Trophoblast cell (in vitro differentiated cells and primary cell): Measurements from ENCODE around the gene SYCE1.

Experiments
- DNase-seq, 2 donors: peaks; one replicate each; pipeline ENCODE4 v3.0.0-alpha.2; 2016
- H2AFZ ChIP-seq: 2 replicates; pipeline ENCODE4 v1.6.1; 2013; ENCODE audit warnings: low read length, moderate library complexity, mild to moderate bottlenecking; ENCODE audit not compliant: insufficient read depth, poor library complexity
- H2AK5ac ChIP-seq: 2 replicates; pipeline ENCODE4 v1.6.1; 2013; ENCODE audit warnings: mild to moderate bottlenecking, low read length
- H2BK120ac ChIP-seq: 2 replicates; pipeline ENCODE4 v1.6.1; 2013; ENCODE audit warnings: low read length, mild to moderate bottlenecking, moderate library complexity; ENCODE audit not compliant: insufficient read depth, poor library complexity
- H2BK12ac ChIP-seq: 2 replicates; pipeline ENCODE4 v1.6.1; 2013; ENCODE audit warnings: mild to moderate bottlenecking, low read length, moderate library complexity
- H2BK5ac ChIP-seq: 2 replicates; pipeline ENCODE4 v1.6.1; 2013; ENCODE audit warnings: low read length, low read depth, moderate library complexity, mild to moderate bottlenecking; ENCODE audit not compliant: poor library complexity
- H3K14ac ChIP-seq: 2 replicates; pipeline ENCODE4 v1.6.1; 2013; ENCODE audit warnings: mild to moderate bottlenecking, low read length
- H3K18ac ChIP-seq: 2 replicates; pipeline ENCODE4 v1.6.1; 2013; ENCODE audit warnings: mild to moderate bottlenecking, low read length
- H3K23ac ChIP-seq: 2 replicates; pipeline ENCODE4 v1.6.1; 2013; ENCODE audit warnings: low read length
- H3K27ac ChIP-seq: 2 replicates; pipeline ENCODE4 v1.5.1; 2013; ENCODE audit warnings: low read depth, mild to moderate bottlenecking, inconsistent platforms, low read length, moderate library complexity
- H3K27me3 ChIP-seq: 2 replicates; pipeline ENCODE4 v1.6.1; 2013; ENCODE audit warnings: inconsistent platforms, mild to moderate bottlenecking, low read length, moderate library complexity; ENCODE audit not compliant: insufficient read depth
- H3K36me3 ChIP-seq, 2 experiments: 1 replicate in 1 of 2; 2 replicates in 1 of 2; pipeline ENCODE4 v1.6.1; 2013; ENCODE audit warnings: low read length in 2 of 2, mild to moderate bottlenecking in 2 of 2, moderate library complexity in 1 of 2; ENCODE audit not compliant: insufficient read depth in 2 of 2, control insufficient read depth in 1 of 2
- H3K4ac ChIP-seq: 2 replicates; pipeline ENCODE4 v1.6.1; 2013; ENCODE audit warnings: low read depth, mild to moderate bottlenecking, low read length, moderate library complexity
- H3K4me1 ChIP-seq, 2 experiments: 1 replicate in 1 of 2; 2 replicates in 1 of 2; pipeline ENCODE4 v1.6.1; 2013; ENCODE audit warnings: low read length in 2 of 2, mild to moderate bottlenecking in 2 of 2, moderate library complexity in 1 of 2; ENCODE audit not compliant: insufficient read depth in 2 of 2, control insufficient read depth in 1 of 2
- H3K4me2 ChIP-seq: 2 replicates; pipeline ENCODE4 v1.6.1; 2013; ENCODE audit warnings: inconsistent platforms, mild to moderate bottlenecking, low read length, moderate library complexity
- H3K4me3 ChIP-seq: 2 replicates; pipeline ENCODE4 v1.5.1; 2013; ENCODE audit warnings: mild to moderate bottlenecking, low read depth, low read length, inconsistent platforms
- H3K79me1 ChIP-seq: one replicate; pipeline ENCODE4 v1.6.1; 2013; ENCODE audit warnings: low read length
- H3K79me2 ChIP-seq: 2 replicates; pipeline ENCODE4 v1.6.1; 2013; ENCODE audit warnings: low read length, mild to moderate bottlenecking; ENCODE audit not compliant: control insufficient read depth, insufficient read depth, poor library complexity
- H3K9ac ChIP-seq: 2 replicates; pipeline ENCODE4 v1.6.1; 2013; ENCODE audit warnings: mild to moderate bottlenecking, low read length
- H3K9me3 ChIP-seq: 2 replicates; pipeline ENCODE4 v1.6.1; 2013; ENCODE audit warnings: low read depth, mild to moderate bottlenecking, control low read depth, inconsistent platforms, low read length; ENCODE audit not compliant: insufficient read depth
- H4K12ac ChIP-seq: 2 replicates; pipeline ENCODE4 v1.6.1; 2013; ENCODE audit warnings: low read depth, mild to moderate bottlenecking, low read length, moderate library complexity
- H4K8ac ChIP-seq: 2 replicates; pipeline ENCODE4 v1.6.1; 2013; ENCODE audit warnings: low read depth, mild to moderate bottlenecking, low read length, moderate library complexity
- H4K91ac ChIP-seq: one replicate; pipeline ENCODE4 v1.6.1; 2013; ENCODE audit warnings: low read depth, mild to moderate bottlenecking, low read length, moderate library complexity
- WGBS: extraction: QIAGEN DNeasy Blood & Tissue Kit; methylation state at CpG from one replicate; pipeline ENCODE4 v1.1.7; 2013; ENCODE audit warnings: missing lambda C conversion rate; ENCODE audit not compliant: insufficient read length, insufficient coverage; ENCODE audit errors: extremely low coverage; 5-methylcytosine and 5-hydroxymethylcytosine counted together

SYCE1 gene

GRCh38 chr10:133516057-133516456 lies 49.3 kb downstream of the SYCE1 start:
- no peaks in the 10 kb centered on the region for H3K79me1 ChIP-seq
- H3K27me3 ChIP-seq, result no peaks in the 10 kb centered on the region
- H3K4ac ChIP-seq, result no peak overlapping the region
- no peak overlapping the region for H4K12ac ChIP-seq
- WGBS, result no CpG with 5 or more reads among the region's 4 CpGs
- H3K79me2 ChIP-seq, result no peaks in the 10 kb centered on the region
- H3K23ac ChIP-seq, result no peak overlapping the region
- no peak overlapping the region for H3K4me2 ChIP-seq
- no peak overlapping the region for H3K4me3 ChIP-seq
- H3K9ac ChIP-seq, result no peak overlapping the region
- no peak overlapping the region for H3K27ac ChIP-seq
- no peak overlapping the region for H4K8ac ChIP-seq
- no peak overlapping the region for H2BK12ac ChIP-seq
- no peak overlapping the region for H3K14ac ChIP-seq
- H2AK5ac ChIP-seq, result no peak overlapping the region
- H2BK120ac ChIP-seq, result no peak overlapping the region
- H2BK5ac ChIP-seq, result no peak overlapping the region
- H2AFZ ChIP-seq, result no peak overlapping the region
- H3K4me1 ChIP-seq, result no peaks in the 10 kb centered on the region
- no peak overlapping the region for H3K18ac ChIP-seq
- no peak for DNase-seq
- H3K9me3 ChIP-seq, result peaks cover 15% of the 10 kb centered on the region
- no peaks in the 10 kb centered on the region for H3K36me3 ChIP-seq
- no peak overlapping the region for H4K91ac ChIP-seq

DNA sequence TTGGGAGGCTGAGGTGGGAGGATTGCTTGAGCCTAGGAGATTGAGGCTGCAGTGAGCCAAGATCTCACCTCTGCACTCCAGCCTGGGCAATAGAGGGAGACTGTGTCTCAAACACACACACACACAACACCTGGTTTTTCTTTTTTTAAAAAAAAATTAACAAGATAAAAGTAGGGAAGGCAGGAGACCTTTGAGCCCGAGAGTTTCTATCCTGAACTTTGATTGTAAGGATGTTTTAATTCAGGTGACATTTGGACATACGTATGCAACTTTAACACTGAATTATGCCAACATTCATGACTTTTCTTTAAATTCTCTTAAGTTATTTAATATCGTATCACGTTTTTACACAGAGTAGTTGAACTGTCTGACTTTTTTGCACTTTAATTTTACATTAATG lies 49.9 kb downstream of the SYCE1 start:
- Histone ChIP-seq H3K27me3 (no peaks in the 10 kb centered on the region), H2BK12ac (no peak overlapping the region), H3K4ac (no peak overlapping the region), H3K23ac (no peak overlapping the region), H3K9me3 (peaks cover 13% of the 10 kb centered on the region), H3K79me2 (no peaks in the 10 kb centered on the region), H4K91ac (no peak overlapping the region), H3K18ac (no peak overlapping the region), H3K14ac (no peak overlapping the region), H3K36me3 (no peaks in the 10 kb centered on the region), H3K9ac (no peak overlapping the region), H3K27ac (no peak overlapping the region), H3K79me1 (no peaks in the 10 kb centered on the region), H3K4me3 (no peak overlapping the region), H2AFZ (no peak overlapping the region), H2BK120ac (no peak overlapping the region), H2BK5ac (no peak overlapping the region), H2AK5ac (no peak overlapping the region), H3K4me1 (no peaks in the 10 kb centered on the region), H4K8ac (no peak overlapping the region), H4K12ac (no peak overlapping the region), H3K4me2 (no peak overlapping the region)
- DNase-seq, result no peak
- no CpG with 5 or more reads among the region's 4 CpGs for WGBS

DNA sequence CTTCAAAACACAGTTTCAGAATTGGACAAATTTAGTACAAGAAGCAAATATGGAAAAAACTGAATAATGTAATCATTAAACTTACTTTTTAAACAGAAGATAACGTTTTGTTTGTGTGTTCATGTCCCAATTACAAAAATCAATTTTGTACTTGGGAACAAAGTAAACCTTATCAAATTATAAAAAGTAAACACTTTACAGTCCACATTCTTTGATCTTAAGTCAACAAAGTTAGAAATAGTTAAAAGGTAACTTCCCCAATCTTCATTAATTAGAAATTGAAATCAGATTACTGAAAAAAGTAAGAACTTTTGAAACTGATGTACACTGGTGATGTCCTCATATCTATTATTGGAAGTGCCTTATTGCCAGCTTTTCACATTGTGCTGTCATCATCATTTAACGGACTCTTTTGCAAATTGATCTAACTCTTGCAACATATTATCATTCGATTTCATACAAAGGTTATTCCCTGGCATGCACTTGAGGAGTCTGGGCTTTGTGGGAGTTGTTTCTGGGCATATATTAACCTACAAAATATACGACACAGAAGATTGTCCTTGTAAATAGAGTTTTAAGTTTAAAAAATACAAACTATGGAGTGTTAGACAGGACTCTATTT lies 53.4 kb downstream of the SYCE1 start:
- no peak overlapping the region for H4K91ac ChIP-seq
- H3K79me1 ChIP-seq, result no peaks in the 10 kb centered on the region
- H3K9ac ChIP-seq, result no peak overlapping the region
- no peak overlapping the region for H2AK5ac ChIP-seq
- H2AFZ ChIP-seq, result no peak overlapping the region
- WGBS, result no CpG with 5 or more reads among the region's 4 CpGs
- no peak overlapping the region for H2BK120ac ChIP-seq
- H2BK12ac ChIP-seq, result no peak overlapping the region
- no peaks in the 10 kb centered on the region for H3K27me3 ChIP-seq
- H4K12ac ChIP-seq, result no peak overlapping the region
- no peaks in the 10 kb centered on the region for H3K36me3 ChIP-seq
- no peaks in the 10 kb centered on the region for H3K79me2 ChIP-seq
- H2BK5ac ChIP-seq, result no peak overlapping the region
- no peak overlapping the region for H4K8ac ChIP-seq
- DNase-seq, result no peak
- no peak overlapping the region for H3K18ac ChIP-seq
- H3K27ac ChIP-seq, result no peak overlapping the region
- H3K4me3 ChIP-seq, result no peak overlapping the region
- no peaks in the 10 kb centered on the region for H3K4me1 ChIP-seq
- no peak overlapping the region for H3K14ac ChIP-seq
- H3K23ac ChIP-seq, result no peak overlapping the region
- H3K4ac ChIP-seq, result no peak overlapping the region
- no peak overlapping the region for H3K4me2 ChIP-seq
- peaks cover 10% of the 10 kb centered on the region for H3K9me3 ChIP-seq

GRCh38 chr10:133511408-133511807 lies 54.0 kb downstream of the SYCE1 start:
- no CpG with 5 or more reads among the region's 4 CpGs for WGBS
- Histone ChIP-seq H3K18ac (no peak overlapping the region), H3K79me1 (no peaks in the 10 kb centered on the region), H2BK120ac (no peak overlapping the region), H4K12ac (no peak overlapping the region), H3K79me2 (no peaks in the 10 kb centered on the region), H2BK12ac (no peak overlapping the region), H4K91ac (no peak overlapping the region), H3K9me3 (peaks cover 11% of the 10 kb centered on the region), H2AFZ (no peak overlapping the region), H3K4me2 (no peak overlapping the region), H3K27ac (no peak overlapping the region), H3K27me3 (no peaks in the 10 kb centered on the region), H3K9ac (no peak overlapping the region), H3K4me1 (no peaks in the 10 kb centered on the region), H3K36me3 (no peaks in the 10 kb centered on the region), H2AK5ac (no peak overlapping the region), H3K4ac (no peak overlapping the region), H2BK5ac (no peak overlapping the region), H3K4me3 (no peak overlapping the region), H3K14ac (no peak overlapping the region), H3K23ac (no peak overlapping the region), H4K8ac (no peak overlapping the region)
- no peak for DNase-seq
